Measurements from ENCODE around the gene CREB5.

The CREB5 gene

DNA sequence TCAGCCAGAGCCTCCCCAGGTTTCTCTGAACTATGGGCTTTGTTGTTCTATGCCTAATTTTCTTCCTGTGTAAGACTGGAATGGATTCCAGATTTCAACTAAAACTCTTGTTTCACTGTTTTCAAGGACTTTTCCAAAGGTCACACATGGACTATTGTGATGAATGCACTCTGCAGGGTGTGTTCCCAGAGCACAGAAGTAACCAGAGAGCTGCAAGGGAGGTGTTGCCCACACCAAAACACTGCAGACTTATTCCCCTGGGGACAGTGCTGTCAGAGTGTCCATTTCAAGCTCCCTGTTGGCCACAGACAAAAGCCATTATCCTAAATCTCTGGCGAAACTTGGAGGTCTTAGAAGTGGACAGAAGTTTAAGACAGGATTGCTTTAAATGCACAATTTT lies 314.2 kb downstream of the CREB5 start:
- TF ChIP-seq FOXM1 (IDR thresholded peaks at IDR 0.05; ENCODE audit: borderline replicate concordance, low read depth) (no peak), TEAD4 (IDR thresholded peaks at IDR 0.05) (no peak)

DNA sequence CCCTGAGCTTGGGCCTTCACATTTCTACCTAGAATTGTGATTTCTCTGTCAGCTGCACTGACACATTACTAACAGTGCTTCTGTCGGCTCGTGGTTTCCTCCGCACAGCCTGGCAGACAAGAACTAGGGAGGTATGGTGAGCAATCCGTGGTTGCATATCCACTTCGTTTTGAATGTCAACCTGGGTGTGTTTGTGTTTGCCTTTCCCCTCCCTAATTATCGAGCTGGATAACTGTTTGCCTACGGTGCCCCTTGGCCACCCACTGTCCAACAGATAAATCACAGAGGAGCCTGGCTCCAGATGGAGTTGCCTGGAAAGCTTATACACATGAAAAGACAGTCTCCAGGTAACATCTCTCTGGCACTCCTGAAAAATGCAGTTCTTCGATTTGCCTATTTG lies 317.0 kb downstream of the CREB5 start:
- no peak for TF ChIP-seq EGR1 (IDR thresholded peaks at IDR 0.05)
- no peak for TF ChIP-seq FOXM1 (IDR thresholded peaks at IDR 0.05; ENCODE audit: borderline replicate concordance, low read depth)
- TF ChIP-seq TAF1 (IDR thresholded peaks at IDR 0.05; ENCODE audit: low read depth): no peak
- no peak for TF ChIP-seq EP300 (IDR thresholded peaks at IDR 0.05; ENCODE audit: borderline replicate concordance)
- TF ChIP-seq YY1 (IDR thresholded peaks at IDR 0.05; ENCODE audit: low read depth): no peak
- no peak for TF ChIP-seq ZBTB7A (IDR thresholded peaks at IDR 0.05; ENCODE audit: low read depth)
- TF ChIP-seq USF1 (IDR thresholded peaks at IDR 0.05): no peak

DNA sequence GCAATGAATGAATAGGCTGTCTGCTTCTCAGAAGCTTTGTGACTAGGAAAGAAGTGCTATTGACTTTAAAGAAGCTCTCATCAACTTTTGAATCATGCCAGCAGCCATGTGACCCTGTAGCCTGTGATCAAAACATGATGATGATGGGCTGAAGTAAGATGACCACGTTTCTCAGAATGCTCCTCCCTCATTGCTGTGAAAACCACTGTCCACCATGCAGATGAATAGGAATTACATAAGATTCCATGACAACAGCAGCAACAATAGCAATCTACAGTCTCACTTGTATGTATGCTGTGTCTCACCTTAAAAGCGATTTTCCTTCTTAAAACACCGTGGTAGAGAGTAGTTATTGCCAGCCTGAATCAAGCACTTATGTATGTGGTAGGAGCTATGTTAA lies 317.4 kb downstream of the CREB5 start:
- TF ChIP-seq CEBPB (IDR thresholded peaks at IDR 0.05) (no peak), EP300 (IDR thresholded peaks at IDR 0.05; ENCODE audit: borderline replicate concordance) (no peak), TAF1 (IDR thresholded peaks at IDR 0.05; ENCODE audit: low read depth) (no peak), EGR1 (IDR thresholded peaks at IDR 0.05) (no peak), TCF12 (IDR thresholded peaks at IDR 0.05; ENCODE audit: low read depth) (no peak), ZBTB7A (IDR thresholded peaks at IDR 0.05; ENCODE audit: low read depth) (no peak), REST (IDR thresholded peaks at IDR 0.05; ENCODE audit: low read depth) (no peak), TEAD4 (IDR thresholded peaks at IDR 0.05) (no peak), FOXM1 (IDR thresholded peaks at IDR 0.05; ENCODE audit: borderline replicate concordance, low read depth) (no peak), RAD21 (IDR thresholded peaks at IDR 0.05; ENCODE audit: low read depth) (no peak), YY1 (IDR thresholded peaks at IDR 0.05; ENCODE audit: low read depth) (no peak), CREB1 (IDR thresholded peaks at IDR 0.05; ENCODE audit: low read depth) (no peak), NFIC (IDR thresholded peaks at IDR 0.05) (no peak), USF1 (IDR thresholded peaks at IDR 0.05) (no peak)
- TF ChIP-seq, protein P1, sequence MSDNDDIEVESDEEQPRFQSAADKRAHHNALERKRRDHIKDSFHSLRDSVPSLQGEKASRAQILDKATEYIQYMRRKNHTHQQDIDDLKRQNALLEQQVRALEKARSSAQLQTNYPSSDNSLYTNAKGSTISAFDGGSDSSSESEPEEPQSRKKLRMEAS (IDR thresholded peaks at IDR 0.05): no peak

DNA sequence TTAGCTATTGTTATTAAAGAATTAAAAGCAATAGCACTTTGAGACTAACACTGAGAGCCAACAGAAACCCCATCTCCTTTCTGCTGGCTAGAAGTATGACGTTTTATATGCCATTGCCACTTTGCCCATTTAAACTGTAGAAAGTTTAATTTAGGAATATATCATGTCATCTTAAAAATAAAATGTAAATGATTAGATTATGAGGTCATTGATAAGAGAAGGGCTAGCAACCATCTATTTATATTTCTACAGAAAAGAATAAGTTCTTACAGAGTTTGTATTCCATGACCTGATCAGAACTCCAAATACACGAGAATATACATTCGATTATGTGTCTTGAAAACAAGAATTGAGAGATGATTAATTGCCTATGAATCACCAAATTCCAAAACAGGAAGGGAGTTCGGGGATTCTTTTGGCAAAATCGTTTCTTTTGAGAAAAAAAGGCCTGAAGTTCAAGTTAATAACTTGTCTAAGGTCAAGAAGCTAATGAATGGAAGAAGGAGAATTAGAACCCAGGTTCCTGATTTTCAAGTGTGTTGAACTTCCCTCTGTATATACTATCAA lies 318.9 kb downstream of the CREB5 start:
- TF ChIP-seq RAD21 (IDR thresholded peaks at IDR 0.05; ENCODE audit: low read depth) (no peak), TCF12 (IDR thresholded peaks at IDR 0.05; ENCODE audit: low read depth) (no peak), NFIC (IDR thresholded peaks at IDR 0.05) (no peak), CREB1 (IDR thresholded peaks at IDR 0.05; ENCODE audit: low read depth) (no peak), YY1 (IDR thresholded peaks at IDR 0.05; ENCODE audit: low read depth) (no peak), ZBTB7A (IDR thresholded peaks at IDR 0.05; ENCODE audit: low read depth) (no peak), EP300 (IDR thresholded peaks at IDR 0.05; ENCODE audit: borderline replicate concordance) (no peak), REST (IDR thresholded peaks at IDR 0.05; ENCODE audit: low read depth) (no peak), TAF1 (IDR thresholded peaks at IDR 0.05; ENCODE audit: low read depth) (no peak)
- TF ChIP-seq, protein P1 (IDR thresholded peaks at IDR 0.05): no peak

DNA sequence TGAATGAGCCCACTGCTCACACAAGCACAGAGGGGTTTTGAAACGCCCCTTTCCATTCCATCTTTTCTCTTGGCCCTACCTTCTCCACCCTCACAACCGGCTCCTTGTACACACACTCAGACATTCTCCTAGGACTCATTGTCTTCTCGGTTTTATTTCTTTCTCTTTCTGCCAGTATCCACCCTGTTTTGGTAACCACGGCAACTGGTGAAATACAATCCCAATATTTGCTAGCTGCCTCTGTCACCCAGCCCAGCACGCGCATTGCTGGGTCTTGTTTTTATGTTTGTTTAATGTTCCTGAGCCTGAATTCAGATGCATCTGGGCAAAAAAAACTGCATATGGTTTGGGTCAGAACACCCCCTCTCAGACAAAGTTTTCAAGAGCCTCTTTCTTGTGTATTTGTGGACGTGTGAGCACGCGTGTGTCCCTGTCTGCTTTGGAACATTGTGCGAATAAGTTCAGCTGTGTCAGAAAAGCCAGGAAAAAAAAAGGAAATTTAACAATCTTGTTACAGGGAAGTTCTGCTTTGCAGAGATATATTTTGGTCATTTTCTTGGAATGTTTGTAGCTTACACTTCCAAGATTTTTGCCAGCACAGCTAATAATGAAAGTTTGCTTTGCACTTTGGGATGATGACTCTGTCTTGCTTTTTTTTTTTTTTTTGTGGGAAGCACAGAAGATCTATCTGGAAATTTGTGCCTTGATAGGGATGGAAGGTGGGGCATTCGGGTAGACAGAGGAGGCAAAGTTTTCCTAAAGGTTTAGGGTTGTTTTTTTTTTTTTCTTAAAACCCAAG lies 320.0 kb downstream of the CREB5 start:
- TF ChIP-seq EGR1 (IDR thresholded peaks at IDR 0.05) (no peak), USF1 (IDR thresholded peaks at IDR 0.05) (no peak), RAD21 (IDR thresholded peaks at IDR 0.05; ENCODE audit: low read depth) (no peak), CREB1 (IDR thresholded peaks at IDR 0.05; ENCODE audit: low read depth) (no peak), CEBPB (IDR thresholded peaks at IDR 0.05) (no peak), EP300 (IDR thresholded peaks at IDR 0.05; ENCODE audit: borderline replicate concordance) (no peak), TEAD4 (IDR thresholded peaks at IDR 0.05) (no peak), ZBTB7A (IDR thresholded peaks at IDR 0.05; ENCODE audit: low read depth) (no peak), YY1 (IDR thresholded peaks at IDR 0.05; ENCODE audit: low read depth) (no peak), FOXM1 (IDR thresholded peaks at IDR 0.05; ENCODE audit: borderline replicate concordance, low read depth) (no peak), REST (IDR thresholded peaks at IDR 0.05; ENCODE audit: low read depth) (no peak)
